AG04449 (cell line): ENCODE data around the gene SLC7A14.

Experiments
- CTCF ChIA-PET: fragments of 350-600 bp; formaldehyde crosslinking; extraction: SDS; loops from one replicate; lab custom pipeline; 2021; ENCODE audit warnings: antibody characterized with exemption; lab: Yijun Ruan, JAX
- POLR2A ChIA-PET: fragments of 400-600, 350-600 bp; formaldehyde crosslinking; extraction: SDS; loops from one replicate; lab custom pipeline; 2020; ENCODE audit warnings: antibody characterized with exemption, inconsistent platforms; lab: Yijun Ruan, JAX
- DNase-seq: peaks from one replicate; pipeline ENCODE4 v3.0.0-alpha.2; 2010; ENCODE audit warnings: low read depth, low spot score
- H3K4me3 ChIP-seq: 2 replicates; pipeline ENCODE4 v1.5.1; 2011; ENCODE audit warnings: low read depth, mild to moderate bottlenecking, control low read depth, low read length
- CTCF ChIP-seq: IDR thresholded peaks from one replicate; pipeline ENCODE4 v1.5.1; 2011; ENCODE audit warnings: mild to moderate bottlenecking, moderate library complexity, low read length, control low read depth, inconsistent platforms; ENCODE audit not compliant: insufficient read depth; ENCODE audit errors: missing control alignments

The SLC7A14 gene

DNA sequence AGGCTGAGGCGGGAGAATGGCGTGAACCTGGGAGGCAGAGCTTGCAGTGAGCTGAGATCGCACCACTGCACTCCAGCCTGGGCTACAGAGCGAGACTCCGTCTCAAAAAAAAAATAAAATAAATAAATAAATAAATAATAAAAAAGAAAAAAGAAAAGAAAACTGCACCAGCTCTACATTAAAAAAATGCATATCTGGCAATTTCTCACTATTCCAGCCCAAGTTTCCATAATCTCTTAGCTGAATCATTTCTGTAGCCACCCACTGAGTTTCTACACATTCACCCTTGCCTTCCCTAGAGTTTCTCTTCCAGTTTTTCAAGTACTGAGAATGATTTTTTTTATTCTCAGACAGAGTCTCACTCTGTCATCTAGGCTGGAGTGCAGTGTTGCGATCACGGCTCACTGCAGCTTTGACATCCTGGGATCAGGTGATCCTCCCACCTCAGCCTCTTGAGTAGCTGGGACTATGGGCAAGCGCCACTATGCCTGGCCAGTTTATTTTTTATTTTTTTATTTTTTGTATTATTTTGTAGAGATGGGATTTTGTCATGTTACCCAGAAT lies 24.5 kb upstream of the SLC7A14 start:
- POLR2A ChIA-PET, result interaction anchor here (0.7 kb wide), 2 partner anchors 71 to 79 kb away, joined by 3 read pairs; no protein-coding TSS in a partner anchor
- TF ChIP-seq CTCF, result no peak
- no peak overlapping the region for H3K4me3 ChIP-seq
- CTCF ChIA-PET, result interaction anchor here (3.1 kb wide), 1 partner anchor 202 kb away, joined by 23 read pairs; no protein-coding TSS in a partner anchor
- DNase-seq, result no peak

- ChIA-PET POLR2A (no interaction called here), CTCF (interaction anchor here (1.0 to 3.1 kb wide), 3 partner anchors 23 to 204 kb away, joined by 4 to 23 read pairs (median 10); no protein-coding TSS in a partner anchor)
- TF ChIP-seq CTCF, result no peak
These were observed 22.6 kb upstream of the SLC7A14 start for GRCh38 chr3:170608475-170608874.

DNA sequence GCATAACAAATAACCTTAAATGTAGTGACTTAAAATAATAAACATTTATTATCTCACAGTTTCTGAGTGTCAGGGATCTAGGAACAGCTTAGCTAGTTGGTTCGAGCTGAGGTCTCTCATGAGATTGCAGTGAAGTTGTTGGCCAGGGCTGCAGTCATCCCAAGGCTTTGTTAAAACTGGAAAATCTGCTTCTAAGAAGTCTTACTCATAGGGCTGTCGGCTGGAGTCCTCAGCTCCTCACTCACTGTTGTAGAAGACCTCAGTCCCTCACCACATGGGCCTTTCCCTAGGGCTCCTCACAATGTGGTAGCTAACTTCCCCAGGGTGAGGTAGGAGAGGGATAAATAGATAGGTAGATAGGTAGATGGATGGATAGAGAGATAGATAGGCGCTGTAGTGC lies 20.8 kb upstream of the SLC7A14 start:
- DNase-seq, result no peak
- no peak overlapping the region for H3K4me3 ChIP-seq
- CTCF ChIA-PET, result interaction anchor here (1.0 to 2.5 kb wide), 3 partner anchors 8 to 205 kb away, joined by 4 to 11 read pairs (median 4); no protein-coding TSS in a partner anchor
- TF ChIP-seq CTCF, result no peak
- POLR2A ChIA-PET, result interaction anchor here (0.7 kb wide), 1 partner anchor 9 kb away, joined by 4 read pairs; no protein-coding TSS in a partner anchor

More at GRCh38 chr3:170608475-170608874, 22.6 kb upstream of the SLC7A14 start:
- no peak overlapping the region for H3K4me3 ChIP-seq
- DNase-seq, result no peak

- no peak for TF ChIP-seq CTCF
- ChIA-PET CTCF (interaction anchor here (2.5 kb wide), 1 partner anchor 206 kb away, joined by 11 read pairs; no protein-coding TSS in a partner anchor), POLR2A (no interaction called here)
- no peak overlapping the region for H3K4me3 ChIP-seq
- no peak for DNase-seq
These were observed 19.6 kb upstream of the SLC7A14 start for GRCh38 chr3:170605490-170605889.

- no peak overlapping the region for H3K4me3 ChIP-seq
- DNase-seq, result no peak
- ChIA-PET CTCF (interaction anchor here (1.4 to 2.1 kb wide), 3 partner anchors 19 to 206 kb away, joined by 3 to 15 read pairs (median 4); partner anchors contain the start of gene SLC7A14), POLR2A (no interaction called here)
- TF ChIP-seq CTCF, result no peak
These were observed 18.1 kb upstream of the SLC7A14 start for GRCh38 chr3:170603770-170604510.

DNA sequence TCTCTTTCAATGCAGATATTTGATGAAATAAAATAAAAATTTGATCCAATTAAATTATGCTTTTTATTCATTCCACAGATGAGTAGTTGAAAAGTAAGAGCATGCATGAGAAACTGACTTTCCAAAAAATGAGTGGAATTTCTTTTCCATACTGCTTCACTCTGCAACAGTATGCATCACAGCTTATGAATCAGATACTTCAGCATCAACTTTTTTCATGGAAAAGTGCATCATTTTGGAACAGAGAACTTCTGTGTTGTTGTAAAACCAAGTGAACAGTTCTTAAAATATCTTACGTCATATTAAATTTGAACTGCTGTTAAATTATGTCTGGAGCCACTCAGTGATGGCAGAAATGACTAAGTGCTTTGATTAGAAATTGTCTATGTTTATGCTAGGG lies 16.7 kb upstream of the SLC7A14 start:
- CTCF ChIA-PET, result interaction anchor here (1.5 to 2.1 kb wide), 2 partner anchors 17 to 208 kb away, joined by 3 to 15 read pairs; partner anchors contain the start of gene SLC7A14
- TF ChIP-seq CTCF, result no peak
- no peak for DNase-seq
- POLR2A ChIA-PET, result no interaction called here
- H3K4me3 ChIP-seq, result no peak overlapping the region
